ENCODE measurements around the gene TRA2B.

The TRA2B gene

GRCh38 chr3:185950728-185951127, 12.9 kb upstream of the TRA2B start:
- DNase-seq = no peak

GRCh38 chr3:185949515-185949914, 11.7 kb upstream of the TRA2B start:
- DNase-seq = no peak

DNA sequence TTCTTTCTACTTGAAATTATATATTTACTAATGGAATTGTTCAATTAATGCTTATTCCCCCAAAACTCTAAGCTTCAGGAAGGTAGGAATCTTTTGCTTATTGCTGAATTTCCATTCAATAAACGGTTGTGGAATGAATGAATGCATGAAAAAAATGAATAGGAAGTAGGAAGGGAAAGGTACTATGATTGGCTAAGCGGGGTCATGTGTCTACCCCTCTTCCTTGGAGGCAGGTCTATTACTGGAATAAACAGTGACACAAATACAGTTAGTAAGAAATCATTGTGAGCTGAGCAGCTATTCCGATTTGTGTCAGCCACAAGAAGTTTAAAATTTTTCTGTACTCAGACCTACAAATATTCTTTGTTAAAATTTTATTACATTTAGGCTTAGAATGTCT, 10.5 kb upstream of the TRA2B start:
- DNase-seq = no peak

DNA sequence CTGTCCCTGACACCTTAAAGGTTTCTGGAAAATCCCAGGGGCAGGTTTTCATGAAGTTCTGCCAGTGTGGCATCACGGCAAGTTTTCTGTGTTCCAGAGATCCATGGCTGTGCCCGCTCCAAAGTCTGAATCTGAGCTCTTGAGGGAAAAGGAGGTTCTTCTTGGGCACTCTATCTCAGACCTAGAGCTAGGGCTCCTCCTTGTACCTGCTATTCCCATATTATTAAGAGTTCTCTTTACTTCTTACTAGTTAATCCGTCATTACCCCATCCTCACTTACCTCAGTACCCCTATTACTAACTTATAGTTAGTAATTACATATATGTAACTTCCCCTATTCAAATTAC, 5.9 kb upstream of the TRA2B start:
- DNase-seq = no peak

GRCh38 chr3:185942907-185943759, 5.3 kb upstream of the TRA2B start:
- peak; percentile 58 to 86 (median 76) for DNase-seq

DNA sequence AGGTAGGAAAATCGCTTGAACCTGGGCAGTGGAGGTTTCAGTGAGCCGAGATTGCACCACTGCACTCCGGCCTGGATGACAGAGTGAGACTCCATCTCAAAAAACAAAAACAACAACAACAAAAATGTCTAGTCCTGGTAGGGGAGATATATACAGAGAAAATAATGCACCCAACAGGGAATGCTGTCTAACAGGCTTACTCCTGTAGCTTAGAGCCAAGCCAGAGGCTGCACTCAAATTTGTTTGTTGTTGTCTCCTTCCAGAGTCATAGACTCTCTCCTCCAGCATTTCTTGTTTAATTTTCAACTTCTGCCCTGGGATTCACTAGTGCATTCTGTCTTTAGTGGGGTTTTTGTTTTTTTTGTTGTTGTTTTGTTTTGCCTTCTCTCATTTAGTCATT, 4.6 kb upstream of the TRA2B start:
- DNase-seq = no peak

DNA sequence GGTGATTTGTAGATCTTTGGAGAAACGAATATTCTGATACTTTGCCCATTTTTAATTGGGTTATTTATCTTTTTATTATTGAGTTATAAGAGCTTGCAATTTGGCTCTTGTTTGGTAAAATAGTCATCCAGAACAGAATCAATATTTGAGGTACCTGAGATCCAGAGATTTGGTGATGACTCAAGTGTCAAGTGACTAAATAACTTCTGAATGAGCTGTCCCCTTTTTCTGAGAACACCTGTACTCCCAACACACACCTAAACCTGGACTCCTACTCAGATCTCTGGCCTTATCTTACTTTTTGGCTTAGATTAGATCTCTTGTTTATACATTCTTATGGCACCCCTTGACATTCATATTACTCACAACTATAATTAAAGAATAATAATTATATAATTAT, 3.1 kb upstream of the TRA2B start:
- no peak for DNase-seq

DNA sequence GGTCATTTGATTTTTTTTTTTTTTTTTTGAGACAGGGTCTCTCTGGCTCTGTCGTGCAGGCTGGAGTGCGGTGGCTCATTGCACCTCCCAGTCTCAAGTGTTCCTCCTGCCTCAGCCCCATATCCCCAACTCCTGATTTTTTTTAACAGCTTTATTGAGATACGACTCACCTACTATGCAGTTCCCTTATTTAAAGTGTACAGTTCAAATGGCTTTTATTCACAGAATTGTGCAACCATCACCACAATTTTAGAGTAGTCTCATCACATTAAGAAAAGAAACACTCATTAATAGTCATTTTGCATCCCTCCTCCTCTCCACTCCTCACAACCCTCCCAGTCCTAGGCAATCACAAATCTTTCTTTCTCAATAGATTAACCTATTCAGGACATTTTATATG, 1.9 kb upstream of the TRA2B start:
- no peak for DNase-seq

- DNase-seq = peak; percentile 70 to 89 (median 85)
Observed at GRCh38 chr3:185936814-185937688, 763 bp downstream of the TRA2B start.

DNA sequence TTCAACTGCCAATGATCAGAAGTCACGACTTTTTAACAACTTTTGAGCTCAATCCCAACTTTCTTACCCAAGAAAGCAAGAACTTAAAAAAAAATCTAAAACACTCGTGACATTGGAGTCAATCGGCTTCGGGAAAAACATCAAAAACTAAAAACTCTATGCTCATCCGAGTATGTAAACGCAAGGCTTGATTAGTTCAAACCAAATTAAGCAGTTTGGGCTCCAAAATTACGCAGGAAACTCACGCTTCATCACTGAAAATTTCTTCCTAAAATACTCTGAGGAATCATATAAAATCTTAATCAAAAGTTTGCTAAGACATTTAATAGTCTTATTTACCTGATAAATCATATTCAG, 1.6 kb downstream of the TRA2B start:
- DNase-seq = no peak

GRCh38 chr3:185935465-185936272, 2.1 kb downstream of the TRA2B start:
- no peak for DNase-seq

- DNase-seq = no peak
Observed at GRCh38 chr3:185934767-185935464, 2.9 kb downstream of the TRA2B start.

DNA sequence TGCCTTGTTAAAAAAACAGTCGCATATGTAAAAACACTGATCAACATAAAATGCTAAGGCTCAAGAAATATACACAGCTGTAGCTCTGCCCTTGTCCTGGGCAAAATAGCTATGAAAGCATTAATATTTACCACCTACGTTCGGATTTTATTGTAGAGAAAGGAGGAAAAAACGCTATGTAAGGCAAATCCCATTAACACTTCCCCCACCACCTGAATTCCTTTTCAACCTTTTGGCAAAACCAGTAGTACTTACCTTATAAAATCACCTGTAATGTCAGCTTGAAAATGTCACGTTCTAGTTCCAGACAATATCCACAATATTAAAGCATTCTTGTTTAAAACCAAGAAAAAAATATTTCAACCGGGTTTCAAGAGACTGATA, 3.6 kb downstream of the TRA2B start:
- no peak for DNase-seq

GRCh38 chr3:185933374-185934173, 4.2 kb downstream of the TRA2B start:
- no peak for DNase-seq

DNA sequence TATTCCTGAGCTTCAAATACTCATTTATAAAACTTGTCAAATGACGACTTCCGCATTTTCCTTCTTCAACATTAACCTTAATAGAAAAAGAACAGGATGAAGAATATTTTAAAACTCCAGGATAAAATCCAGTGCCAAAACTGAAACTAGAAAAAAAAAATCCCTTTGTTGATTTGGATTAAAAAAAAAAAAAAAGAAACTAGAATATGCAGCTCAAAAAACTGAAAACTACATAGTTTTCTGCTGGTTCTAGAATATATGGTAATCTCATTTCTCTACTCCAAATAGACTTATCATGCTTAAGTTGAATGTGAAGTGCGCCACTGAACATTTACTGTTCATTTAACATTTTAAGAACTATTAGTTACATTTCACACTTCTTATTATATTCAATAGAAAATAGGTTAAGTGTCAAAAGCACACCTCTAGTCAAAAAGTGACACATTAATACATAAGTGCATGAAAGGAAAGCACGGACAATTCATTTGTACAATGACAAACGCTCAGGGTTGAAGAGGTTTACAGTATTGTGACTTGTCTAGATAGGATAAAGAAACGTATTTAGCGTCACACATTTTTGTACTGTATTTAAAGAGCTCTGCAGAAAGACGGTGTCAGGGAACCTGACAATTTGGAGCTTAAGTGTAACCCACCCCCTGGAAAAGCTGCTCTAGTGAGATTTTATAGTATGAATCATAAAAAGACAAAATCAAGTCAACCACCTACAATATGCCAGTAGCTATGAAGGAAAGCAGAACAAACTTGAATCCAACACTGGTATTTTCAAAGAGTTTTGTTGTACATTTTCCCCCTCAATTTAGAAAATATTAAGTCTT, 5.8 kb downstream of the TRA2B start:
- DNase-seq = no peak

DNA sequence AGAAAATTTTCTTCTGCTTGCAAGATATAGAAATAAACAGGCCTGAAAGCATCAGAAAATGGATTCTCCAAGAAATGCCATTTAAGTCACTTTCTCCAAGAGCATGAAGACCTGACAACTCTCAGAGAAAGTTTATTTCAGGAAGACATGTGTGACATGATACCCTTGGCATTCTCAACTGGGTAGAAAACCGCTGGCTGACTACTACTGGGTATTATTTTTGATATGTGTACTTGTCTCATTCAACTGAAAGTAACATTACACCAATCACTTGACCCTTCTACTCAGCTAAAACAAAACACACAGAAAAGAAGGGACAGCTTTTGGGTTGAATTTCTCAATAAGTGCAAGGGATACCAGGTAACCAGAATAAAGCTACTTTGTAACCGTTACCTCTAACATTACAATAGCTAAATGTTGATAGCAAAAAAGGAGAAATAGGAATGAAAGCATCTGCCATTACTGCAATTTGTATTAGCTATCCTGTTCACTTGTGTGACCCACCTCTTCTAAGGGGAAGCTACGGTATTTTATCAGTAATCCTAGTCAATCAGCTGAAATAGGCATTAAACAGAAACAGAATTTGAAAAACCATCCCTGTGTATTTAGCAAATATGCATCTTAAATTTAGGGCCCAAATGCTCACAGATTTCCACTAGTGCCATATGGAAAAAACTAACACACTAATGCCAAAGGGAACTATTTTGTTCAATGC, 7.3 kb downstream of the TRA2B start:
- DNase-seq = no peak

DNA sequence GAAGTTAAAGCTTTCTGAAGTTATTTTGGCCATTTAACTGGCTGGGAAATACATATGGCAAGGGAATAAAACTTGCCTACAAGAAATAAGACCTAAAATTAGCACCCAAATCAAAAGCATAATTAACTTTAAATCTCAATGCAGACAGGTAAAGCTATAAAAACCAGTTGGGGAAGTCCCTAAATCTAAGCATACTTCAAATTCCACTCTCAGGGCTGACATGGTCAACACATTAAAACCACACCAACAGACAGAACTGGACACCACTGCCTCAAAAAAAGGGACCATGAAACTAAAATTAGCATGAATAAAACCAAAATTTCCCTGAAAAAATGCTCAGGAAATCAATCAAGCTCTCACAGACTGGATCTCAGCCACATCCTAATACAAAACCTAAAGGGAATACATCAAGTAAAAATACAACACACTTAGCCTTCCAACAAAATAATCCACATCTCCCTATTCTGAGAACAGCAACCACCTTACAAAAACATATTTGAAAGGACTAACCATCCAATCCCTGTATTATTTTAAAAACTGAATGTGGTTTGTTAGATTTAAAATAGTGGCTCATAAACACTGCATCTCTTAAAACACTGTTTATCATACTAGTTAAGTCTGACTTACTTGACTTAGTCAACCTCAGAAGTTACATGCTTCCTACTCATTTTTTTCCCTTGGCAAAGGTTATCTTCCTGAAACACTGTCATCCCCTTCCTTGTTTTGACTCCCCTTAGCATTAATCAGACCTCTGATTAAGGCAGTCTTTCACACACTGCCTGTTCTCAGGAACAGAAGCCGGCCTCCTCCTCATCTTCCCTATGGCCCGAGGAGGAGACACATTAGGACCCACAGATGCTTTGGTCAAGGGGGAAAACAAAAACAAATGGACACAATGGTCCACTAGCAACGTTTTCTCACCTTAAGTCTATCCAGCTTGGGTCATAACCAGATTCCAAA, 8.3 kb downstream of the TRA2B start:
- no peak for DNase-seq

DNA sequence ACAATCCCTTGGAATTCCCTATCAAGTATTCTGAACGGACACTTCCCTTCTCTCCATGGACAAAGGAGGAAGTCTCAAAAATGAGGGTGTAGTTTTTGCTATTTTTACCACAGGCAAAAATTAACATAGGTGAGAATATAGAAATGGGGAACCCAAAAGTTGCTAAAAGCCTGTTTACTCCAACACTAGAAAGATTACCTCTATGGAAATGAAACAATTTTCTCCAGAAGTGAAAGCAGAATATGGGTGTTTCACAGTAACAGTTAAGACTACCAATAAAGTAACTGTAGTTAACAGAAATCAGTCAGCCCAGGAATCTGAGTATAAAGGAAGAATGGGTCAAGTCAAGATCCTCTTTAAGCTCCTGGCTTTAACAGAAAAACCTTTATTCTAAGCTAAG, 9.3 kb downstream of the TRA2B start:
- no peak for DNase-seq

Measured in T-helper 1 cell (primary cell).